ENCODE results near the gene ATP13A3.

Gene ATP13A3

DNA sequence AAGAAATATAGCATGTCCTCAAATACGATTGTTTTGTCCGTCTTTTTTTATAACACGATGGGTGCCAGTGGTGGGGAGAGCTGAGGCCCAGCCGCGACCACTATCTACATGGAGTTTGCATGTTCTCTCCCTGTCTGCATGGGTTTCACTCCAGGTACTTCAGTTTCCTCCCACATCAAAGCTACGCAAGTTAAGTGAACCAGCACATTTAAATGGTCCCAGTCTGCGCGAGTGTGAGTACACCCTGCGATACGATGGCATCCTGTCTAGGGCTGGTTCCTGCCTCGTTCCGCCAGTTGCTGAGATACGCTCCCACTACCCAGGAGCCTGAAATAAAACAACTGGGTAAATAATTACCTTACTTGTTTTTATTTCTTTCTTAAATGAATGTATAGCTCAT lies 40.6 kb downstream of the ATP13A3 start:
- DNase-seq (ENCODE audit: low read depth in 2 of 3, low spot score in 1 of 3), result no peak

DNA sequence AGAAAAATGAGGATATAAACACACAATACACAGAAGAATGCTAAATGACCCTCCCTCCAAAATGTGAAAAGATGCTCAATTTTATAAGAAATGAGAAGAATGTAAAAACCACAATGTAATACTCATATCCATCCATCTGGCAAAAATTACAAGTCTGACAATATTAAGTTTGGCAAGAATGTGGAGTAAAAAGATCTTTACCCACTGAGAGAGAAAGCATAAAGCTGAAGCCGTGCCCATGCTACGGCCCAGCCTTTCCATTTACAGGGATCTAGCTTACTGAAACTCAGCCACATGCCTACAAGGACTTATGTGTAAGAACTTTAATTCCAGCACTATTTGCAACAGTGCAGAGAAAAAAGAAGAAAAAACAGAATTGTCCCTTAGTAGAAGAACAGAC lies 42.9 kb downstream of the ATP13A3 start:
- DNase-seq (ENCODE audit: low read depth in 2 of 3, low spot score in 1 of 3), result no peak

DNA sequence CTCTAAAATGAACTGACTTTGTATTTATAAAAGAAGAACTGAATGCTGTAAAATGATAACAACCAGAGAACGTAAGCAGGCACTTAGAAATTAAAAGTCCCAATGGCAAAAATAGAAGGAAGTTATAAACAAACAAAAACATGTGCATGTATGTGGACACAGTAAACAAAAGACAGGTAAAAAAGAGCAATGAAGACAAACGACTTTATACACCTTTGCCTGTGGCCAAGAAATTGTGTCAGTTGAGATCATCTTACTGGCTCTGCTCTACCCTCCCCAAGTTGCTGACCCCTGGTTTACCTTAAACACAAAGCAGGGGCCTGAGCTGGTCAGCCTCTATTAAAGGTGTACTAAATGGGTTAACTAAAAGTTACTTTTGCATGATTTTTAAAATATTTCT lies 46.0 kb downstream of the ATP13A3 start:
- DNase-seq (ENCODE audit: low read depth in 2 of 3, low spot score in 1 of 3), result no peak

DNA sequence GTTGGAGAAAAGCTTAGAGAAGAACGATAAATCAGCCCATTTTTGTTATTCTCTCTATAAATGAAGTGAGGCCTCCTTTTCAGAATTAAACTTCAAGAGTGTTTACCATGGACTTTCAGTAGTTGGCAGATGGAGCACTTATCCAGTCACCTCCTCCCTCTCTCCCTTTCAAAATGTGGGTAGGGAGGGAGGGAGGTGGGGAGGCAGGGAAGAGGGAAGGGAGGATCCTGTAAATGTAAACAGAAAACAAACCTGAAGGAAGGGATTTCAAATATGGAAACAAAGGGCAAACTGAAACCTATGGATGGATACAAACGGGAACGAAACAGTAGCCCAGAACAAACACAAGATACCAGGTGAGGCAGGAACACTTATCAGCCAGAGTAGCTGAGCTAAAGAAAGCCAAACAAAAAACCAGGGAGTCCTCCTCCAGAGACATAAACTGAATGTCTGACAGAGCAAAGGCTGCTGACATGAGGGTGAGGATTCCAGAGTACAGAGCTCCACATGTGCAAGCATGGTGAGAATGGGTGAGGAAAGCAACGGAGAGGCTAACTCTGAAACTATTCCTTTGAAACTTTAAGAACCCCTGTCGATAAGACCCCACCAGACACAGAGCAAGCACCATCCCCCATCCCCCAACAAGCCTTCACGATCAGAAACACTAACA lies 46.8 kb downstream of the ATP13A3 start:
- DNase-seq (ENCODE audit: low read depth in 2 of 3, low spot score in 1 of 3), result no peak

DNA sequence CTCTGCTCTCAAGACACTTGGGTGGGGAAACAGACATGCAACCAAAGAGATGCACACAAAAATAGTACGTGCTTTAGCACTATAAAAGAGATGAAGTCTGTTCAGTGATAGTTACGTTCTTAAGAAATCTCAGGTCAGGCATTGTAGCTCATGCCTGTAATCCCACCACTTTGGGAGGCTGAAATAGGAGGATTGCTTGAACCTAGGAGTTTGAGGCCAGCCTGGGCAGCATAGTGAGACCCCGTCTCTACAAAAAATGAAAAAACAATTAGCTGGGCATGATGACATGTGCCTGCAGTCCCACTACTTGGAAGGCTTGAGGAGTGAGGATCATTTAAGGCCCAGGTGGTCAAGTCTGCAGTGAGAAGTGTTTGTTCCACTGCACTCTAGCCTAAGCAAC lies 52.3 kb downstream of the ATP13A3 start:
- DNase-seq (ENCODE audit: low read depth in 2 of 3, low spot score in 1 of 3), result no peak

DNA sequence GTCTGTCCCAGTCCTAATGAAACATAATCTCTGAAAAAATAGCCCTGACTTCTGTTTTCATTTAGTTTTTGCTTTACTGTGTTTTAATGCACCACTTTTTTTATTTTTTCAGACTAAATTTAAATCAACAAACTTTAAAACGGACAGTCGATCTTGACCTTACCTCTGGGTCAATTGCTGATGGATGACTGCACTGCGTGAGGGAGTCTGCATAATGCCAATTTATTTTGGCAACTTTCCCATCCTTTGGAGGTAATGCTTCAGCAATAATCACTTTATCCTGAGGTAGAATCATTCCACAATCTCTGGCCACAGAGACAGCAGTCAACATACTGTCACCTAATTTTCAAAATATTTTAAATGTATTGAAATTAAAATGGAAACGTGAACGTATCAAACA lies 55.2 kb downstream of the ATP13A3 start:
- DNase-seq (ENCODE audit: low read depth in 2 of 3, low spot score in 1 of 3), result no peak

DNA sequence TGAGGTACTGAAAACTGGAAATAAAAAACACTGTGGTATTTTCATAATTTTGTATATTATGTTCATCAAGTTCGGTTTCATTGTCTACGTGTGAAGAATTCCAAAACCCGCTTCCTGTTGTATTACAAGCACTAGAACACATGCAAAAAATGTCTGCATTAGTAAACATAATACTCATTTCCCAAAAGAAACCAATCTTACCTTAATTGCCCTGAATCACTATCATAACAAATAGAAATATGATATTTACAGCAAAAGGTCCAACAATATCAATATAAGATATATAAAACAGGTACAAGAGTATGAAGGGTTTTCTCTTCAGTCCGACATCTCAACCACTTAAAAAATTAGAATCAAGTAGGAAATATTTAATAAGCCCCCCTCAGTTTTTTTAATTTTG lies 61.4 kb downstream of the ATP13A3 start:
- no peak for DNase-seq (ENCODE audit: low read depth in 2 of 3, low spot score in 1 of 3)

DNA sequence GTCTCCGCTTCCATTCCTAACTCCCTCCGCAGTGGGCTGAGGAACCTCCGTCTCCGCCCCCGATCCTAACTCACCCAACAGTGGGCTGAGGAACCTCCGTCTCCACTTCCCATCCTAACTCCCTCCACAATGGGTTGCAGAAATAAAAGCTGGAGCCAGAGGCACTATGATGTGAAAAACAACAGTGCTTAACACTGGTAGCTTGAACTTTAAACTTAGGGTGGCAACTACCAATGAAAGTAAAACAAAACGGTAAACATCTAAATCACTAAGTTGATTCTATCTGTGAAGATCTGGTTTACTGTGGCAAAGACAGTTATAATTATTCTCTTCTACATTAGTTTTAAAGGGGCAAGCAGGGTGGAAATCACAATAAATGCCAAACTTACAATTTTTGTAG lies 61.8 kb downstream of the ATP13A3 start:
- no peak for DNase-seq (ENCODE audit: low read depth in 2 of 3, low spot score in 1 of 3)

DNA sequence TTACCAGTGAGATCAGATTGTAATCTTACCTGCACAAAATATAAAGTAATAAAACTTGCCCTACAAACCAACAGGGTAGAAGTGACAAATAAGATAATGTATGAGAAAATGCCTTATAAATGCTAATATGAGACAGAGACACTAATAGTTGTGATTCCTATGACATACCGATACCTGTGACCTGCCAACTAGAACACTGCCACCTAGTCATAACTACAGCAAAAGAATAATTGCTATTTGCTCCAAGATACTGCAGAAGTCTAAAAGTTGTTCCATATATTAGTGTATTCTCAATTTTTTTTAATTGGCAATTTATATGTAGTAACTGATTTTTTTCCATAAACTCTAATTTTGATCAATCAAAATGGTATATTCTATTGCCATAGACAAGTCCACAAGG lies 62.4 kb downstream of the ATP13A3 start:
- no peak for DNase-seq (ENCODE audit: low read depth in 2 of 3, low spot score in 1 of 3)

DNA sequence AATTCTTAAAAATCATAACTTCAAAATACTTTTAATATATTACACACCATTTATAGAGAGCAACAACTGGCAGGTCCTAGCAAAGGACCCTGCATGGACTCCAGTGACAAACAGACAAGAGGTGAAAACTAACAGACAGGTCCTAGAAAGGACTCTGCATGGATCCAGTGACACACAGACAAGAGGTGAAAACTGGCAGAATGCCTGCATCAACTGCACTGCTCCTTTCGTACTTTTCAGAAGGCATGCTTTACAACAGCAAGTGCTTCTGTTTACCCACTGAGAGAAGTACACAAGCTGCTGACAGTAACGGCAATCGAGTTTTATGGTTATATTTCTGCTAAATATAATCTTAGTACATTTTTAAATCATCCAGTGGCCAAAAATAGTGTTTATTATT lies 63.5 kb downstream of the ATP13A3 start:
- DNase-seq (ENCODE audit: low read depth in 2 of 3, low spot score in 1 of 3), result no peak

DNA sequence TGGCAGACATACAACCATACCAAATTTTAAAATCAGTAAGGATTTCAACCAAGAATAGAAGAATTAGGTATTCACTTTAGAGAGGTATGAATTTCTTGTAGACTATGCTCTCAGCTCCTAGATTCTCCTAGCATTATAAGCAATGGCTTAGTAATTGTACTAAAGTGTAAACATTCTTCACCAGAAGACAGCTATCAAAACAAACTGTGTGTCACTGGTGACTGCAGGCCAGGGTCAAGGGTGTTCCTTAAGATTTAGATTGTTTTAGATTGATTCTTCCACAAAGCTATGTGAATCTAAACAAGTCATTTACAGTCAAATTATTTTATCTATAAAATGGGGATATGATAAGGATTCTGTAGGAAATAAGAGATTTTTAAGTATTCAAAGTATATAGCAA lies 64.6 kb downstream of the ATP13A3 start:
- no peak for DNase-seq (ENCODE audit: low read depth in 2 of 3, low spot score in 1 of 3)

DNA sequence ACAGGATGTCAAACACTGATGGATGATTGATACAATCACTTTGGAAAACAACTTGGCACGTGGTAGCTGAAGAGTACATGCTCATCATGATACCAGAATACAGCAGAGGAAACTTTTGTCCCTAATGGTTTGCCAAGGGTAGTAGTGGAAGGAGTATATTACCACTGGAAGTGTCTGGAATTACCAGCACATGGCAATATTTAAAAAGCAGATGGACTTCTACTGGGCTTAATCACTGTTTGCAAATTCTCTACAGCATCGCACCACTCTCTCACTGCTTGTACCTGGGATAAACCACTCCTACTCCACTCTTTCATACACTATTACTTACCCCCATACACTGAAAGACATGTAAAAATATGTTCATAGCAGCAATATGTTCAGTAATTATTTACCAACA lies 68.1 kb downstream of the ATP13A3 start:
- DNase-seq (ENCODE audit: low read depth in 2 of 3, low spot score in 1 of 3), result no peak

DNA sequence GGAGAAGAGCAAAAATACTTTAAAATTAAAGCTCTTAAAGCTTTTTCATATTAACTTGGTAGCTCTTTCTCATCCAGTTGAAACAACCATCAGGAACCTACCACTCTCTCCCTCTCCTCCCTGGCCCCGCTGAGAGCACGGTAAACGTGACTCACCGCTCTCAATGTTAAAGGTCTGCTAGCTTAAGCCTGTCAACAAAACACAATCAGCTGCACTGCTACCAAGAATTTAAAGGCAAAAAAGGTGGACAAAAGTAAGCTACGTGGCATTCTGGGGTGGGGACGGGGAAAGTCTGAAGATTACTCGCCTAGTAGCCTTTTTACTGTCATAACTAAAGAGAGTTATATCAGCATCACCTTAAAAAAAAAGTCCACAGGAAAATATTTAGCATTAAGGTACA lies 79.4 kb downstream of the ATP13A3 start:
- DNase-seq (ENCODE audit: low read depth in 2 of 3, low spot score in 1 of 3), result no peak

DNA sequence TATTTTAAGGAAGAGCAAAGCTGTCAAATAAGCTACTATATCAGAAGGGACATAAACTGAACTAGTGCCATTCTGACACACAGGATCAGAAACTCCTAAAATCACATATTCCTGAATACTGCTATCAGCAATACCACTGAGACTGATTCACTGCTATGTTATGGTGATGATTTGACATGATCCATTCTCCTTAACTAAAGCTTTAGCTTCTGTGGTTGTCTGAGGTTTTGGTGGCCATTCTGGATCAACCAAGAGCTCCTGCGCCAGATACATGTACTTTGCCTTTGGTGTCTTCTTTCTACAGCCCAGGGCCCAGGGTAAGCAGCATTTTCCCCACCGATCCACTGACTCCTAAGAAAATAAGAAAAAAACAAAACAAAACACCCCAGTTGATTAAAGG lies 81.0 kb downstream of the ATP13A3 start:
- DNase-seq (ENCODE audit: low read depth in 2 of 3, low spot score in 1 of 3), result no peak

DNA sequence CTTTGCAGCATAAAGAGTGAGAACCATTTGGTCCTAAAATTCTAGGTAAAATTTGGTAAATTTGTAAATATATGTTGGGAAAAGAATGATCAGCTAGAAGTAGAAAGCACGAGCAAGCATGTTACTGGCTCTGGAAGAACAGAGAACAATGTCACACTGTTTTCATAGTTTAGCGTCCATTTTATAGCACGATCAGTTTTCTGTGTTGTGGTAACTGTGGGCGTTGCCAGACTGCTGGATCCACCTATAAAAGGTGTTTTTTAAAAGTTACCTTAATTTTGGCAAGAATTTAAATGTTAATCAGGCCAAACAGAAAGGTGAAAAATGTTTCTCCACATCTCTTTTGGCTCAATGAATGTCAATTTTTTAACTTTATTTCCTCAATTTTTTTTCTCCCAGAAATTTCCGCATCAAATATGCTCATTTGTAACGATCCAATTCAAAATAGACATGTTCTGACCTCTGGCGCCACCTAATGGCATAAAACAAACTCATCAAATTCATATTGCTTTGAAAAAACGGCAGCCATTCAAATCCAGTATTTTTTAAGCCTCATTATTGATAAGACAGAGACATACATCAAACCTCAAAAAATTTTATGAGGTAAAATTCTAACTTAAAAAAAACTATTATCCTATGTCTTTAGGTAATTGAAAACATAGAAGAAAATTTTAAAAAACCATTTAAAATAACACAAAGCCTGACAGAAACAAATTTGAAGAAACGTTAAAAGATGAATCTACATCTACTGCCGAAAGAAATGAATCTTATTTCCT lies 82.2 kb downstream of the ATP13A3 start:
- DNase-seq (ENCODE audit: low read depth in 2 of 3, low spot score in 1 of 3), result peak in 1 of 3 donors; percentile 60

DNA sequence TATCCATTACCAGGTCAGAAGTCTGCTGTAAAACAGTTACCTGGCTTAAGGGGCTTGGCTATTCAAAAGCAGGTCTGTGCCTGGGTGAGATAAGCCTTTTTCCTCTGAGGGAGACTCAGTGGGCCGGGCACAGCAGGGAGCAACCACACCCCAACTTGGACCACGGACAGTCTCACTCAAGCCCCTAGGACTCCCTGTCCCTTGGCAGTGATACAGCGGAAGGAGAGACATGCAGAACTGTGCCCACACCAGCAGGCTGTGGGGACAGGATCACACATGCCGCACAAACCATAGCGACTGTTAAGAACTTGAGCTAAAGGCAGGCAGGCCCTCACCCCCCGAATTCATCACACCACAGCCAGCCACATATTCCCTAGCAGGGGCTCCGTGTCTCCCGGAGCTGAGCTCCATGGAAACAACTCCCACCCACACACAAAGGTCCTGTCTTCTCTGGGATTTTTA lies 84.9 kb downstream of the ATP13A3 start:
- DNase-seq (ENCODE audit: low read depth in 2 of 3, low spot score in 1 of 3), result no peak

DNA sequence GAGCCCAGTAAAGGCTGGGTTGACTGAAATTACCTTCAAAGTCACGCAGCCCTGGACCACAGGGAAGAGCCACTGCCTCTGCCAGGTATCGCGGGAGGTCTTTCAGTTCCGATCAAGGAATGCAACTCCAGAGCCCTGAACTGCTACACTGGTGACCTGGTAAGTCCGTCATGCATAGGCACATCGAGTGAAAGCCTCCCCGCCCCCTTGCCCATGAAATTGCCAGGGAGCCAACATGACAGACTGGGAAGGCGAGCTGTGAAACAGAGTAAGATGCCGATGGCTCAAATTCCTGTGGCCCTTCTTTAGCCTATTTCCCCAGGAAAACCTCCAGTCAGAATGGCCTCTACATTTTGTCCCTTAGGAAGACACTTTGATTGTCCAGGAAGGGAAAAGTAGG lies 85.5 kb downstream of the ATP13A3 start:
- DNase-seq (ENCODE audit: low read depth in 2 of 3, low spot score in 1 of 3), result no peak

DNA sequence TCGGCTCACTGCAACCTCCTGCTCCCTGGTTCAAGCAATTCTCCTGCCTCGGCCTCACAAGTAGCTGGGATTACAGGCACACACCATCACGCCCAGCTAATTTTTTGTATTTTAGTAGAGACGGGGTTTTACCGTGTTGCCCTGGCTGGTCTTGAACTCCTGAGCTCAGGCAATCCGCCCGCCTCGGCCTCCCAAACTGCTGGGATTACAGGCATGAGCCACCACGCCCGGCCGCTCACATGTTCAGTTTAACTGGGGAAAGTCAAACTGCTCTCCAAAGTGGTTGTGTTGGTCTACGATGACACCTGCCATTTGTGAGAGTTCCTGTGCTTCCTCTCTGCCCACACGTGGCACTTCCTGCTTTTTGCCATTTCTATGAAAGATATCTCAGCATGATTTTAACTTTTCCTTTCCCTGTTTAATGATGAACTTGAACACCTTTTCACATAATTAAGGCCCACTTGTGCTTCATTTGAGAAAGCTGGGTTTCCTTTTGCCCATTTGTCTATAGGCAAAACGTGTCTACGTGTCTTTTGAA lies 86.9 kb downstream of the ATP13A3 start:
- no peak for DNase-seq (ENCODE audit: low read depth in 2 of 3, low spot score in 1 of 3)

DNA sequence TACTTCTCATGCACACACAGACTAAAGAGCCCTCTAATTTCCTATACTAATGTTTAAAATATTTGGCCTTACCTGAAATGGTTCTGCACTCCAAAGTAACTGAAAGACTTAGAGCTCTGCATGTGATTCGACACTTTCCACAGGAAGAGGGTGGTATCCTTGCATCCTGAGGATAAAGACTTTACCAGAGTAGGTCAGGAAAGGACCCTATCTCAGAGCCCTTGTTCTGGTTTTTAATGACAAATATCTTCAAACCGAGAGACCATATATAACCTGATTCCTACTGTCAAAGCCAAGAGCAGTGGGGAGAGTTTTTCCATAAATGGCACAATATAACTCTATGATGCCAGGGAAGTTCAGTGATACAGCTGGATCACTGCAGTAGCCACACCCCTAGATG lies 87.6 kb downstream of the ATP13A3 start, which contains the start of gene GP5:
GP5 (minus strand) TSS at position 101 of the 400 bp plus-strand sequence. CDS start 984 bp downstream, outside the sequence.
- DNase-seq (ENCODE audit: low read depth in 2 of 3, low spot score in 1 of 3), result no peak

DNA sequence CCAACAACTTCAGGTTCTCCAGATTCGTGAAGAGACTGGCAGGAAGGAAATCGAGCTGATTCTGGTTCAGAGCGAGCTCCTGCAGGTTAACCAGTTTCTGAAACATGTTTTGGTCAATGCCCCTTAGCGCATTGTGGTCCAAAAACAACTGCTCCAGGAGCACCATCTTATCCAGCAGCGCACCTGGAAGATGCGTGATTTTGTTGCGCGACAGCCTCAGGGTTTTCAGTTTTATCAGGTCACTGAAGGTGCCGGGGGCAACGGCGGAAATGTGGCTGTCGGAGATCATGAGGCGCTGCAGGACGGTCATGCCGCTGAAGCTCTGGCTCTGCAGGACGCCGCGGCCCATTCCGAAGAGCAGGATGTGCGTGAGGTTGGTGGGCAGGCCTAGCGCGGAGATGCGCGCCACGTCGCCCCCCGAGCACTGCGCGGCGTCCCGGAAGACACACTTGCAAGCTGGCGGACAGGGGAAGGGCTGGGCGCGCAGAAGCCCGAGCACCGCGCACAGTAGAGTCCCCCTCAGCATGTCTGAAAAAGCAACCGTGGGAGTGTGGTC lies 89.0 kb downstream of the ATP13A3 start:
- DNase-seq (ENCODE audit: low read depth in 2 of 3, low spot score in 1 of 3), result no peak

DNA sequence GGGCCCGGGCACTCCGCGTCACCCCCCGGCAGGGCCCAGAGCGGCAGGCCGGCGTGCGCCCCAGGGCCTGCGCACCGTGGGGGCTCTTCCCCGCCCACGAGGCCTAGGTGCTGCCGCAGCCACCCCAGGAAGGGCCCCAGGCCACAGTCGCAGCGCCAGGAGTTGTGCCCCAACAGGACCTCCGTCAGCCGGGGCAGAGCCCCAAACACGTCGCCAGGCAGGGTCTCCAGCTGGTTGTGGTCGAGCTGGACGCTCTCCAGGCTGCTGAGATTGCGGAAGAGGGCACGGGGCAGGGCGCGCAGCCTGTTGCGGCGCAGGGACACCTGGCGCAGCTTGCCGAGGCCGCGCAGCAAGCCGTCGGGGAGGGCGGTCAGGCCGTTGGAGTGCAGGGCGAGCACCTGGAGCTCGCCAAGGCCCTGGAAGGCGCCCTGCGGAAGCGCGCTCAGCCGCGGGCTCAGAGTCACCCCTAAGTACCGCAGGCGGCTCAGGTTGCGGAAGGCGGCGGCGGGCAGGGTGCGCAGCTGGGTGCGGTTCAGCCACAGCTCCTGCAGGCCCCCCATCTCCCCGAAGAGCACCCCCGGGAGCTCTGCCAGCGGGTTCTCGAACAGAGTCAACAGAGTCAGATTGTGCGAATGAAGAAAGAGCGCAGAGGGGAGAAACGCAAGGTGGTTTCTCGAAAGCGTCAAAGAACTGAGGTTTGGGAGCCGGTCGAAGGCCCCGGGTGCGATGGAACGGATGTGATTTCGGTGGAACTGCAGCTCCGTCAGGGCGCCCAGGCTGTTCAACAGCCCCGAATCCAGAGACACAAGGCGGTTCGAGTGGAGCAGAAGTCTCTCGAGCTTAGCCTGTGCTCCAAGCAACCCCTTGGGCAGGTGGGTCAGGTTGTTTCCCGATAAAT lies 89.7 kb downstream of the ATP13A3 start:
- no peak for DNase-seq (ENCODE audit: low read depth in 2 of 3, low spot score in 1 of 3)
